ENCODE measurements around the gene HLA-DQA2. TPM values are rescaled to one million over a fixed set of nuclear protein-coding genes. Genes with fewer than 3 reads are reported as not detected.

HLA-DQA2 gene
- total and polyA plus RNA-seq, 2 experiments from 2014 or later: not detected

GRCh38 chr6:32794510-32794909 is 53.3 kb downstream of the HLA-DQA2 start (continued):
- TF ChIP-seq, protein P1, sequence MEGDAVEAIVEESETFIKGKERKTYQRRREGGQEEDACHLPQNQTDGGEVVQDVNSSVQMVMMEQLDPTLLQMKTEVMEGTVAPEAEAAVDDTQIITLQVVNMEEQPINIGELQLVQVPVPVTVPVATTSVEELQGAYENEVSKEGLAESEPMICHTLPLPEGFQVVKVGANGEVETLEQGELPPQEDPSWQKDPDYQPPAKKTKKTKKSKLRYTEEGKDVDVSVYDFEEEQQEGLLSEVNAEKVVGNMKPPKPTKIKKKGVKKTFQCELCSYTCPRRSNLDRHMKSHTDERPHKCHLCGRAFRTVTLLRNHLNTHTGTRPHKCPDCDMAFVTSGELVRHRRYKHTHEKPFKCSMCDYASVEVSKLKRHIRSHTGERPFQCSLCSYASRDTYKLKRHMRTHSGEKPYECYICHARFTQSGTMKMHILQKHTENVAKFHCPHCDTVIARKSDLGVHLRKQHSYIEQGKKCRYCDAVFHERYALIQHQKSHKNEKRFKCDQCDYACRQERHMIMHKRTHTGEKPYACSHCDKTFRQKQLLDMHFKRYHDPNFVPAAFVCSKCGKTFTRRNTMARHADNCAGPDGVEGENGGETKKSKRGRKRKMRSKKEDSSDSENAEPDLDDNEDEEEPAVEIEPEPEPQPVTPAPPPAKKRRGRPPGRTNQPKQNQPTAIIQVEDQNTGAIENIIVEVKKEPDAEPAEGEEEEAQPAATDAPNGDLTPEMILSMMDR (conservative IDR thresholded peaks at IDR 0.05; ENCODE audit: low read depth in 2 of 2): no peak
- TF ChIP-seq, protein P2, sequence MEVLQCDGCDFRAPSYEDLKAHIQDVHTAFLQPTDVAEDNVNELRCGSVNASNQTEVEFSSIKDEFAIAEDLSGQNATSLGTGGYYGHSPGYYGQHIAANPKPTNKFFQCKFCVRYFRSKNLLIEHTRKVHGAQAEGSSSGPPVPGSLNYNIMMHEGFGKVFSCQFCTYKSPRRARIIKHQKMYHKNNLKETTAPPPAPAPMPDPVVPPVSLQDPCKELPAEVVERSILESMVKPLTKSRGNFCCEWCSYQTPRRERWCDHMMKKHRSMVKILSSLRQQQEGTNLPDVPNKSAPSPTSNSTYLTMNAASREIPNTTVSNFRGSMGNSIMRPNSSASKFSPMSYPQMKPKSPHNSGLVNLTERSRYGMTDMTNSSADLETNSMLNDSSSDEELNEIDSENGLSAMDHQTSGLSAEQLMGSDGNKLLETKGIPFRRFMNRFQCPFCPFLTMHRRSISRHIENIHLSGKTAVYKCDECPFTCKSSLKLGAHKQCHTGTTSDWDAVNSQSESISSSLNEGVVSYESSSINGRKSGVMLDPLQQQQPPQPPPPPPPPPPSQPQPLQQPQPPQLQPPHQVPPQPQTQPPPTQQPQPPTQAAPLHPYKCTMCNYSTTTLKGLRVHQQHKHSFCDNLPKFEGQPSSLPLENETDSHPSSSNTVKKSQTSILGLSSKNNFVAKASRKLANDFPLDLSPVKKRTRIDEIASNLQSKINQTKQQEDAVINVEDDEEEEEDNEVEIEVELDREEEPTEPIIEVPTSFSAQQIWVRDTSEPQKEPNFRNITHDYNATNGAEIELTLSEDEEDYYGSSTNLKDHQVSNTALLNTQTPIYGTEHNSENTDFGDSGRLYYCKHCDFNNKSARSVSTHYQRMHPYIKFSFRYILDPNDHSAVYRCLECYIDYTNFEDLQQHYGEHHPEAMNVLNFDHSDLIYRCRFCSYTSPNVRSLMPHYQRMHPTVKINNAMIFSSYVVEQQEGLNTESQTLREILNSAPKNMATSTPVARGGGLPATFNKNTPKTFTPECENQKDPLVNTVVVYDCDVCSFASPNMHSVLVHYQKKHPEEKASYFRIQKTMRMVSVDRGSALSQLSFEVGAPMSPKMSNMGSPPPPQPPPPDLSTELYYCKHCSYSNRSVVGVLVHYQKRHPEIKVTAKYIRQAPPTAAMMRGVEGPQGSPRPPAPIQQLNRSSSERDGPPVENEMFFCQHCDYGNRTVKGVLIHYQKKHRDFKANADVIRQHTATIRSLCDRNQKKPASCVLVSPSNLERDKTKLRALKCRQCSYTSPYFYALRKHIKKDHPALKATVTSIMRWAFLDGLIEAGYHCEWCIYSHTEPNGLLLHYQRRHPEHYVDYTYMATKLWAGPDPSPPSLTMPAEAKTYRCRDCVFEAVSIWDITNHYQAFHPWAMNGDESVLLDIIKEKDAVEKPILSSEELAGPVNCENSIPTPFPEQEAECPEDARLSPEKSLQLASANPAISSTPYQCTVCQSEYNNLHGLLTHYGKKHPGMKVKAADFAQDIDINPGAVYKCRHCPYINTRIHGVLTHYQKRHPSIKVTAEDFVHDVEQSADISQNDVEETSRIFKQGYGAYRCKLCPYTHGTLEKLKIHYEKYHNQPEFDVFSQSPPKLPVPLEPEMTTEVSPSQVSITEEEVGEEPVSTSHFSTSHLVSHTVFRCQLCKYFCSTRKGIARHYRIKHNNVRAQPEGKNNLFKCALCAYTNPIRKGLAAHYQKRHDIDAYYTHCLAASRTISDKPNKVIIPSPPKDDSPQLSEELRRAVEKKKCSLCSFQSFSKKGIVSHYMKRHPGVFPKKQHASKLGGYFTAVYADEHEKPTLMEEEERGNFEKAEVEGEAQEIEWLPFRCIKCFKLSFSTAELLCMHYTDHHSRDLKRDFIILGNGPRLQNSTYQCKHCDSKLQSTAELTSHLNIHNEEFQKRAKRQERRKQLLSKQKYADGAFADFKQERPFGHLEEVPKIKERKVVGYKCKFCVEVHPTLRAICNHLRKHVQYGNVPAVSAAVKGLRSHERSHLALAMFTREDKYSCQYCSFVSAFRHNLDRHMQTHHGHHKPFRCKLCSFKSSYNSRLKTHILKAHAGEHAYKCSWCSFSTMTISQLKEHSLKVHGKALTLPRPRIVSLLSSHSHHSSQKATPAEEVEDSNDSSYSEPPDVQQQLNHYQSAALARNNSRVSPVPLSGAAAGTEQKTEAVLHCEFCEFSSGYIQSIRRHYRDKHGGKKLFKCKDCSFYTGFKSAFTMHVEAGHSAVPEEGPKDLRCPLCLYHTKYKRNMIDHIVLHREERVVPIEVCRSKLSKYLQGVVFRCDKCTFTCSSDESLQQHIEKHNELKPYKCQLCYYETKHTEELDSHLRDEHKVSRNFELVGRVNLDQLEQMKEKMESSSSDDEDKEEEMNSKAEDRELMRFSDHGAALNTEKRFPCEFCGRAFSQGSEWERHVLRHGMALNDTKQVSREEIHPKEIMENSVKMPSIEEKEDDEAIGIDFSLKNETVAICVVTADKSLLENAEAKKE (CRISPR knock-in tag; IDR thresholded peaks at IDR 0.05): no peak
- TF ChIP-seq POLR2AphosphoS5 (IDR thresholded peaks at IDR 0.05; ENCODE audit: low read depth) (no peak), STAT1 (IDR thresholded peaks at IDR 0.05; ENCODE audit: unreplicated experiment) (no peak), JUNB (IDR thresholded peaks at IDR 0.05; ENCODE audit: unreplicated experiment) (no peak)

Small RNAs within 50 kb of the gene (microRNA-seq; reads per million reads assigned to microRNA genes)
- not detected for gene MIR3135B

Small RNAs within 50 kb of the gene (small RNA-seq; reads per million reads assigned to genes)
- gene MIR3135B (ENCODE audit: low replicate concordance): not detected

Other genes starting within 250 kb of the HLA-DQA2 start
- gene HLA-DRB5, start 211.1 kb upstream of the HLA-DQA2 start, total RNA-seq (2014; rRNA removed; shearing (Covaris generic)): not detected in 2 replicates
- not detected in 2 replicates for gene HLA-DRB5, start 211.1 kb upstream of the HLA-DQA2 start, polyA plus RNA-seq (2016; fragmentation: Nextera tagmentation; extraction: Ambion mirVana)
- 0.38 and 0.74 TPM in 2 replicates for gene HLA-DRB1, start 151.5 kb upstream of the HLA-DQA2 start, total RNA-seq (2014; rRNA removed; shearing (Covaris generic))
- 1.5 and 2.7 TPM in 2 replicates for gene HLA-DRB1, start 151.5 kb upstream of the HLA-DQA2 start, polyA plus RNA-seq (2016; fragmentation: Nextera tagmentation; extraction: Ambion mirVana)
- not detected in 2 replicates for gene HLA-DQA1, start 104.0 kb upstream of the HLA-DQA2 start, total RNA-seq (2014; rRNA removed; shearing (Covaris generic))
- gene HLA-DQA1, start 104.0 kb upstream of the HLA-DQA2 start, polyA plus RNA-seq (2016; fragmentation: Nextera tagmentation; extraction: Ambion mirVana): 0.42 and 0.49 TPM in 2 replicates
- 4.6 and 5.7 TPM in 2 replicates for gene HLA-DQB1, start 74.7 kb upstream of the HLA-DQA2 start, total RNA-seq (2014; rRNA removed; shearing (Covaris generic))
- gene HLA-DQB1, start 74.7 kb upstream of the HLA-DQA2 start, polyA plus RNA-seq (2016; fragmentation: Nextera tagmentation; extraction: Ambion mirVana): 6.5 and 17.3 TPM in 2 replicates
- gene HLA-DQB2, start 22.1 kb downstream of the HLA-DQA2 start, total RNA-seq (2014; rRNA removed; shearing (Covaris generic)): not detected in 2 replicates
- 0.37 TPM in 1 of 2 replicates, not detected in the other for gene HLA-DQB2, start 22.1 kb downstream of the HLA-DQA2 start, polyA plus RNA-seq (2016; fragmentation: Nextera tagmentation; extraction: Ambion mirVana)
- gene HLA-DOB, start 75.6 kb downstream of the HLA-DQA2 start, total RNA-seq (2014; rRNA removed; shearing (Covaris generic)): 0.23 TPM in 1 of 2 replicates, not detected in the other
- not detected in 2 replicates for gene HLA-DOB, start 75.6 kb downstream of the HLA-DQA2 start, polyA plus RNA-seq (2016; fragmentation: Nextera tagmentation; extraction: Ambion mirVana)
- gene TAP2, start 97.3 kb downstream of the HLA-DQA2 start, total RNA-seq (2014; rRNA removed; shearing (Covaris generic)): 9.5 and 102 TPM in 2 replicates
- 3.4 and 4.9 TPM in 2 replicates for gene TAP2, start 97.3 kb downstream of the HLA-DQA2 start, polyA plus RNA-seq (2016; fragmentation: Nextera tagmentation; extraction: Ambion mirVana)
- gene PSMB8, start 102.7 kb downstream of the HLA-DQA2 start, total RNA-seq (2014; rRNA removed; shearing (Covaris generic)): 16.5 and 20.2 TPM in 2 replicates
- 27.1 and 27.6 TPM in 2 replicates for gene PSMB8, start 102.7 kb downstream of the HLA-DQA2 start, polyA plus RNA-seq (2016; fragmentation: Nextera tagmentation; extraction: Ambion mirVana)
- 16.5 and 22.0 TPM in 2 replicates for gene TAP1, start 112.3 kb downstream of the HLA-DQA2 start, total RNA-seq (2014; rRNA removed; shearing (Covaris generic))
- 13.8 and 14.2 TPM in 2 replicates for gene TAP1, start 112.3 kb downstream of the HLA-DQA2 start, polyA plus RNA-seq (2016; fragmentation: Nextera tagmentation; extraction: Ambion mirVana)
- gene PSMB9, start 112.8 kb downstream of the HLA-DQA2 start, total RNA-seq (2014; rRNA removed; shearing (Covaris generic)): 2.8 TPM in 1 of 2 replicates, not detected in the other
- 5.5 and 6.2 TPM in 2 replicates for gene PSMB9, start 112.8 kb downstream of the HLA-DQA2 start, polyA plus RNA-seq (2016; fragmentation: Nextera tagmentation; extraction: Ambion mirVana)
- gene HLA-DMB, start 199.6 kb downstream of the HLA-DQA2 start, total RNA-seq (2014; rRNA removed; shearing (Covaris generic)): 1.3 and 1.6 TPM in 2 replicates
- gene HLA-DMB, start 199.6 kb downstream of the HLA-DQA2 start, polyA plus RNA-seq (2016; fragmentation: Nextera tagmentation; extraction: Ambion mirVana): 0.70 and 1.4 TPM in 2 replicates
- 3.5 and 5.2 TPM in 2 replicates for gene HLA-DMA, start 211.7 kb downstream of the HLA-DQA2 start, total RNA-seq (2014; rRNA removed; shearing (Covaris generic))
- 6.2 and 8.1 TPM in 2 replicates for gene HLA-DMA, start 211.7 kb downstream of the HLA-DQA2 start, polyA plus RNA-seq (2016; fragmentation: Nextera tagmentation; extraction: Ambion mirVana)
- gene BRD2, start 227.2 kb downstream of the HLA-DQA2 start, total RNA-seq (2014; rRNA removed; shearing (Covaris generic)): 169 and 182 TPM in 2 replicates
- 81.9 and 84.9 TPM in 2 replicates for gene BRD2, start 227.2 kb downstream of the HLA-DQA2 start, polyA plus RNA-seq (2016; fragmentation: Nextera tagmentation; extraction: Ambion mirVana)

Measured in GM23338 (cell line).